ENCODE measurements around the gene FHL1. TPM values are rescaled to one million over a fixed set of nuclear protein-coding genes. Genes with fewer than 3 reads are reported as not detected.

Gene FHL1
- total RNA-seq, 4 donors from 2014 or later = 85.9 to 140 (median 107) TPM

DNA sequence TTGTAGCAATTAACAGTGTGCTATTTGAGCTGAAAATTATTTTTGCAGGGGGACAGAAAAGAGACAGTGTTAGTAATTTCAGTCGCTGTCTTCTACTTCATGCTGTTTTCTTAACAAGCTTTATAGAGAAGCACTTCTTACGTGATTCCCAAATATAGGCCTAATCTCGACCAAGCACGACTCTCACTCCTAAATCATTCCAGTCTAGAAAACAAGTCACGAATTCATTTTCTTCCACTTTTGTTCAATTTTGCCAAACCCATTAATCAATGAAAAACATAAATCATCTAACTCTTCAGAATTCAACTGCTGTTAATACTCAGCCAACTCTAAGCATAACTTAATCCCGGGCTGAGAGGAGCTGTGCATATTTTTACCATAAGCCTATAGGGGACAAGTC lies 21.0 kb upstream of the FHL1 start:
- intact Hi-C loops (cut with DNase I; ENCODE audit: low total_unique reads) = no loop called here
- no peak overlapping the region for H3K4me3 ChIP-seq (ENCODE audit: low read depth, poor library complexity, severe bottlenecking)
- DNase-seq (ENCODE audit: low spot score in 2 of 2) = no peak
- no peak for TF ChIP-seq POLR2A (IDR thresholded peaks at IDR 0.05)
- TF ChIP-seq, protein P1, sequence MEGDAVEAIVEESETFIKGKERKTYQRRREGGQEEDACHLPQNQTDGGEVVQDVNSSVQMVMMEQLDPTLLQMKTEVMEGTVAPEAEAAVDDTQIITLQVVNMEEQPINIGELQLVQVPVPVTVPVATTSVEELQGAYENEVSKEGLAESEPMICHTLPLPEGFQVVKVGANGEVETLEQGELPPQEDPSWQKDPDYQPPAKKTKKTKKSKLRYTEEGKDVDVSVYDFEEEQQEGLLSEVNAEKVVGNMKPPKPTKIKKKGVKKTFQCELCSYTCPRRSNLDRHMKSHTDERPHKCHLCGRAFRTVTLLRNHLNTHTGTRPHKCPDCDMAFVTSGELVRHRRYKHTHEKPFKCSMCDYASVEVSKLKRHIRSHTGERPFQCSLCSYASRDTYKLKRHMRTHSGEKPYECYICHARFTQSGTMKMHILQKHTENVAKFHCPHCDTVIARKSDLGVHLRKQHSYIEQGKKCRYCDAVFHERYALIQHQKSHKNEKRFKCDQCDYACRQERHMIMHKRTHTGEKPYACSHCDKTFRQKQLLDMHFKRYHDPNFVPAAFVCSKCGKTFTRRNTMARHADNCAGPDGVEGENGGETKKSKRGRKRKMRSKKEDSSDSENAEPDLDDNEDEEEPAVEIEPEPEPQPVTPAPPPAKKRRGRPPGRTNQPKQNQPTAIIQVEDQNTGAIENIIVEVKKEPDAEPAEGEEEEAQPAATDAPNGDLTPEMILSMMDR (IDR thresholded peaks at IDR 0.05) = no peak
- WGBS, 2 donors = 53 to 67% methylated on average over 6 of the region's 6 CpGs

GRCh38 chrX:136126872-136127406 lies 20.4 kb upstream of the FHL1 start:
- WGBS, 2 donors = 36 to 52% methylated on average over 3 of the region's 3 CpGs
- DNase-seq (ENCODE audit: low spot score in 2 of 2) = no peak
- H3K4me3 ChIP-seq (ENCODE audit: low read depth, poor library complexity, severe bottlenecking) = no peak overlapping the region
- TF ChIP-seq, protein P1 (IDR thresholded peaks at IDR 0.05) = no peak
- no peak for TF ChIP-seq POLR2A (IDR thresholded peaks at IDR 0.05)
- intact Hi-C loops (cut with DNase I; ENCODE audit: low total_unique reads) = no loop called here

- no peak overlapping the region for H3K4me3 ChIP-seq (ENCODE audit: low read depth, poor library complexity, severe bottlenecking)
- DNase-seq (ENCODE audit: low spot score in 2 of 2) = no peak
- 88 to 96% methylated on average over 2 of the region's 2 CpGs for WGBS, 2 donors
- intact Hi-C loops (cut with DNase I; ENCODE audit: low total_unique reads) = no loop called here
- no peak for TF ChIP-seq POLR2A (IDR thresholded peaks at IDR 0.05)
- TF ChIP-seq, protein P1 (IDR thresholded peaks at IDR 0.05) = no peak
Observed at GRCh38 chrX:136128743-136129142, 18.6 kb upstream of the FHL1 start.

- intact Hi-C loops (cut with DNase I; ENCODE audit: low total_unique reads) = no loop called here
- TF ChIP-seq, protein P1 (IDR thresholded peaks at IDR 0.05) = no peak
- no peak for TF ChIP-seq POLR2A (IDR thresholded peaks at IDR 0.05)
- 60 to 77% methylated on average over 6 of the region's 6 CpGs for WGBS, 2 donors
- no peak for DNase-seq (ENCODE audit: low spot score in 2 of 2)
- H3K4me3 ChIP-seq (ENCODE audit: low read depth, poor library complexity, severe bottlenecking) = no peak overlapping the region
Observed at GRCh38 chrX:136130931-136131833, 16.2 kb upstream of the FHL1 start.

DNA sequence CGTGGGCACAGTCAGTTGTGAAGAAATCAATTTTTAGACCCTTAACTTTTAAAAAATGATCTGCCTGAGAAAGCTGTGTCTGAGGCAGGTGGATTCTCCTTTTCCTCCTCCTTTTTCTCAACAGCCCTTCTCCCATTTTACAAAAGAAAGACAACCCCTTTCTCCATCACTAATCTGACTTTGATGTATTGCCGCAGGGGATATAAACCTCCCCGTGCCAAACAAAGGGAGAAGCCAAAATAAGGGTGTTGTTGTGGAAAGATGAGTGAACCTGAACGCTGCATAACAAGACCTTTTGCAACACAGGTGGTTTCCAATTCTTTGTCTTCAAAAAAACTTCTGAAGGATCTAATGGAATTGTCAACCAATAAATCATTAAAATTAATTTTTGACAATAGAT lies 8.4 kb upstream of the FHL1 start:
- no peak for TF ChIP-seq POLR2A (IDR thresholded peaks at IDR 0.05)
- TF ChIP-seq, protein P1 (IDR thresholded peaks at IDR 0.05) = no peak
- intact Hi-C loops (cut with DNase I; ENCODE audit: low total_unique reads) = no loop called here
- H3K4me3 ChIP-seq (ENCODE audit: low read depth, poor library complexity, severe bottlenecking) = no peak overlapping the region
- WGBS, 2 donors = 50 to 60% methylated on average over 4 of the region's 4 CpGs
- no peak for DNase-seq (ENCODE audit: low spot score in 2 of 2)

Measured in lower leg skin (tissue), 4 donors.